Measurements from ENCODE around the gene ZNF202.

- TF ChIP-seq, protein P1, sequence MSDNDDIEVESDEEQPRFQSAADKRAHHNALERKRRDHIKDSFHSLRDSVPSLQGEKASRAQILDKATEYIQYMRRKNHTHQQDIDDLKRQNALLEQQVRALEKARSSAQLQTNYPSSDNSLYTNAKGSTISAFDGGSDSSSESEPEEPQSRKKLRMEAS (IDR thresholded peaks at IDR 0.05): no peak
- TF ChIP-seq, protein P2, sequence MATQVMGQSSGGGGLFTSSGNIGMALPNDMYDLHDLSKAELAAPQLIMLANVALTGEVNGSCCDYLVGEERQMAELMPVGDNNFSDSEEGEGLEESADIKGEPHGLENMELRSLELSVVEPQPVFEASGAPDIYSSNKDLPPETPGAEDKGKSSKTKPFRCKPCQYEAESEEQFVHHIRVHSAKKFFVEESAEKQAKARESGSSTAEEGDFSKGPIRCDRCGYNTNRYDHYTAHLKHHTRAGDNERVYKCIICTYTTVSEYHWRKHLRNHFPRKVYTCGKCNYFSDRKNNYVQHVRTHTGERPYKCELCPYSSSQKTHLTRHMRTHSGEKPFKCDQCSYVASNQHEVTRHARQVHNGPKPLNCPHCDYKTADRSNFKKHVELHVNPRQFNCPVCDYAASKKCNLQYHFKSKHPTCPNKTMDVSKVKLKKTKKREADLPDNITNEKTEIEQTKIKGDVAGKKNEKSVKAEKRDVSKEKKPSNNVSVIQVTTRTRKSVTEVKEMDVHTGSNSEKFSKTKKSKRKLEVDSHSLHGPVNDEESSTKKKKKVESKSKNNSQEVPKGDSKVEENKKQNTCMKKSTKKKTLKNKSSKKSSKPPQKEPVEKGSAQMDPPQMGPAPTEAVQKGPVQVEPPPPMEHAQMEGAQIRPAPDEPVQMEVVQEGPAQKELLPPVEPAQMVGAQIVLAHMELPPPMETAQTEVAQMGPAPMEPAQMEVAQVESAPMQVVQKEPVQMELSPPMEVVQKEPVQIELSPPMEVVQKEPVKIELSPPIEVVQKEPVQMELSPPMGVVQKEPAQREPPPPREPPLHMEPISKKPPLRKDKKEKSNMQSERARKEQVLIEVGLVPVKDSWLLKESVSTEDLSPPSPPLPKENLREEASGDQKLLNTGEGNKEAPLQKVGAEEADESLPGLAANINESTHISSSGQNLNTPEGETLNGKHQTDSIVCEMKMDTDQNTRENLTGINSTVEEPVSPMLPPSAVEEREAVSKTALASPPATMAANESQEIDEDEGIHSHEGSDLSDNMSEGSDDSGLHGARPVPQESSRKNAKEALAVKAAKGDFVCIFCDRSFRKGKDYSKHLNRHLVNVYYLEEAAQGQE (IDR thresholded peaks at IDR 0.05; ENCODE audit: low read depth): no peak
- TF ChIP-seq USF1 (IDR thresholded peaks at IDR 0.05): no peak
- no peak for TF ChIP-seq CEBPB (IDR thresholded peaks at IDR 0.05)
- TF ChIP-seq YY1 (IDR thresholded peaks at IDR 0.05; ENCODE audit: low read depth): no peak
- no peak for TF ChIP-seq TAF1 (IDR thresholded peaks at IDR 0.05; ENCODE audit: low read depth)
- TF ChIP-seq TCF12 (IDR thresholded peaks at IDR 0.05; ENCODE audit: low read depth): no peak
- TF ChIP-seq EP300 (IDR thresholded peaks at IDR 0.05; ENCODE audit: borderline replicate concordance): no peak
- no peak for TF ChIP-seq TEAD4 (IDR thresholded peaks at IDR 0.05)
- TF ChIP-seq CREB1 (IDR thresholded peaks at IDR 0.05; ENCODE audit: low read depth): no peak
- TF ChIP-seq NFIC (IDR thresholded peaks at IDR 0.05): no peak
- TF ChIP-seq RAD21 (IDR thresholded peaks at IDR 0.05; ENCODE audit: low read depth): no peak
Measured at GRCh38 chr11:123760894-123761293, 19.4 kb upstream of the ZNF202 start.
